ENCODE measurements around the gene SH3BGRL.
A peak's percentile ranks its signal among the peaks of the same experiment; 100 is the strongest.

The SH3BGRL gene

DNA sequence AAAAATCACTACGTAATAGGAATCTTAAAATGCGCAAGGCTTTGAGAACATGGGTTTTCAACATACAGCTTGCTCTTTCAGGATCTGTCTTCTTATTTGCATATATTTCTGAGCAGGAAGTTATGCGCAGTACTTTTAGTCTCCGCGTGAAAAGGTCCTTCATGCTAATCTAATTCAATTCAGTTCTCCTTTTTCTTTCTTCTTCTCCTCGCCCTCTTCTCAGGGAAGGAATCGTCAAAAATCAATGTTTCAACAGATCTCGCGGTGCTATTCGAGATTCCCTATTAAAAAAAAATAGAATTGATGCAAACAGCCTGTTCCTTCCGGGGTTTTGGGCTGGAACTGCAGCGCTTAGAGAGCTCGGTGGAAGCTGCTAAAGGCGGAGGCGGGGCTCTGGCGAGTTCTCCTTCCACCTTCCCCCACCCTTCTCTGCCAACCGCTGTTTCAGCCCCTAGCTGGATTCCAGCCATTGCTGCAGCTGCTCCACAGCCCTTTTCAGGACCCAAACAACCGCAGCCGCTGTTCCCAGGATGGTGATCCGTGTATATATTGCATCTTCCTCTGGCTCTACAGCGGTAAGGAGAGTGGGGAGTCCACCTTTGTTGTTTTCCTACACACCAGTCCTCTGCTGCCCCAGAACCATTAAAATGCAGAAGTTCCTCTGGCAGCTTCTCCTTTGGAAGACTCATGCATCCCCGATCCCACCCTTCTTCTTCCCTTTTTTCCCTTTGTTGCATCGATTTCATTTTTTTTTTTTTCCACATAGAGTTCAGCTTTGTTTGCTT, at the start of gene SH3BGRL, which contains the start of gene HMGN5:
Gene SH3BGRL (plus strand): TSS at position 432 of the 785 bp plus-strand sequence. CDS start 99 bp downstream, at position 531.
Gene HMGN5 (minus strand): TSS at position 243 of the 785 bp plus-strand sequence. CDS start 80,364 bp downstream, outside the sequence.
- DNase-seq (ENCODE audit: low spot score): peak; percentile 79

DNA sequence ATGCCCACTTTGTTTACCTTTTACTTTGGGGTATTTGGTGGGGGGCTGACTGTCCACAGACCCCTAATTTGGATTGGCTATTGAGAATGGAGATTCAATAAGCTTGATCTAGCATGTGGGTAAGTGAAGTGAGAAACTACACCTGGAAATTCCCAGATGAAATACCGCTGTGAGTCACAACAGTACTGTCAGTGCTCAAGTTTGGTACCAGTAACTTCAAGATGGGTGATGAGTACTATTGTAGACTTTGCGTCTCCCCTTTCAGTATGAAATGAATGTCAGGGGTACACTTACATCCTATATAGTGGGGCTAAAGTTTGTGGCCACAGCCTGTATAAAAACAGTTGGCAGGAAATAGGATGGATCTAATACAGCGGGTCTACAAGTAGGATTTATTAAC, 33.5 kb upstream of the SH3BGRL start:
- no peak for DNase-seq (ENCODE audit: low spot score)

DNA sequence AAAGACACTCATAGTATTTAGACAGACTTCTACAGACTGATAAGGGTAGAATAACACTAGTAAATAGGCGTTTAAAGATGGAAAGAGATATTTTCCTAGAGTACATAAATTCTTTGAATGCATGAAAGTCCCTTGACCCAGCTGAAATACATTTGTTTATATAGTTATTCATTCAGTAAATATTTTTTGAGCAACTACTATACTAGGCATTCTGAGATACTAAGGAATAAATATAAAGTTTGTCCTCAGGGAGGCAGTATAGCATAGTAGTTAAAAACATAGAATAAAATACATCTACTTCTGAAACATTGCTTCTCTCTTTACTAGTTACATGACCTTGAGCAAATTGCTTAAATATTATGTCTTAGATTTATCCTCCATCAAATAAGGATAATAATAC, 27.6 kb upstream of the SH3BGRL start:
- peak; percentile 30 for DNase-seq (ENCODE audit: low spot score)

DNA sequence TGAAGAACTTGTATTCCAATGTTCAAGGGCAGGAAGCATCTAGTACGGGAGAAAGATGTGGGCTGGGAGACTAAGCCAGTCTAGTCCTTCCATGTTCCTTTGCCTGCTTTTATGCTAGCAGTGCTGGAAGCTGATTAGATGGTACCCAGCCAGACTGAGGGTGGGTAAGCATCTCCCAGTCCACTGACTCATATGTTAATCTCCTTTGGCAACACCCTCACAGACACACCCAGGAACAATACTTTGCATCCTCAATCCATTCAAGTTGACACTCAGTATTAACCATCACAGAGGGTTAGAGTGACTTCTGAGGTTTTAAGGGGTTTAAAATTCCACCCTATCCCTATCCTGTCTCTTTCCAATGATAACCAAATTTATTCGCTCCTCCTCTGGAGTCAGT, 6.6 kb upstream of the SH3BGRL start:
- DNase-seq (ENCODE audit: low spot score): no peak

DNA sequence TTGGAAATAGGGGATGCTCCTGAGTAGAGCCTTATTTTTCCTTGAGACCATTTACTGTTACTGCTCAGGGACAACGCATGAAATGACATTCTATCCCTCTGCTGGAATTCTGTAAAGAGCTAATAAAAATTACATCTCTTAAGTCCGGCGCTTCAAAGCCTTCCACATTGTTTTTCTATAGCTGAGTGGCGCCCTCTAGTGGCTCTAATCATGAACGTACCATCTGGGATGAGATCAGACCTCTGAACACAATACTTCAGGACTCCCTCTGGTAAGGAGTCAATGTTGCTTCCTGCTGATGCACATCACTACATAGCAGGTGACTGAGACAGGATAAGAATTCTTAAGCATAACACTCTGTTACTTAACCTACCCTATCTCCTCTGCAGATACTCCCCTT, 6.2 kb upstream of the SH3BGRL start:
- peak; percentile 50 for DNase-seq (ENCODE audit: low spot score)

DNA sequence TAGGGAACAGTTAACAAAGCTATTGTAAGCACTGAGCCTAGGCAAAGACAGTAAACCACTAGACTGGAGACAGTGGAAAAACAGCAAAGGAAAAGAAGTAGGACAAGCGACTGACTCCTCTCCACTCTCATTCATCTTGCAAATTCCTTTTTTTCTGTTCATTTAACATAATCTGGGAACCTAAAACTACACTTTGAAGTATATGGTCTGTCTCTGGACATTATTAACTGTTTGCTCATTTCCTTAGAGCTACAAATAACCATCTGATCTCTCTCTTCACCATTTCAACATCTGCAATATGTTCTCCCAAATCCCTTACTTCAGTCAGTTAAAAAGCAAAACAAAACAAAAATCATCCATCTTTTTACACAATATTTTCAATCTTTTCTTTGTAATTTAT, 831 bp upstream of the SH3BGRL start:
- no peak for DNase-seq (ENCODE audit: low spot score)

DNA sequence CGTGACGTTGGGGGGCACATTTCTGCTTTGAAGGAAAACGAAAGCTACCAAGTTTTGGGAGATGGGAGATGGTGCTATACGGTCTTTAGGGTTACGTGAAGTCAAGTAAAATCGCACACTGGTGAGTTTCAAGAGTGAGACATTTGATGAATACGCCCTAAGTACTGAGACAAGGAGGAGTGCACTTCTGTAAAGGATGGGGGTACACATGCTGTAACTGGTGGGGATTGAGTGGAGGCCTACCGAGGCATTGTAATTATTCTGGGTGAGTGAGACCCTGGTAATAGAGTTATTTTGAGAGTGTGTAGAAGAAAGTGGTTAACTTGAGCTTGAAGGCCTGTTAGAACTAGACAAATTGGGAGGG, 536 bp downstream of the SH3BGRL start:
- peak; percentile 4 for DNase-seq (ENCODE audit: low spot score)

DNA sequence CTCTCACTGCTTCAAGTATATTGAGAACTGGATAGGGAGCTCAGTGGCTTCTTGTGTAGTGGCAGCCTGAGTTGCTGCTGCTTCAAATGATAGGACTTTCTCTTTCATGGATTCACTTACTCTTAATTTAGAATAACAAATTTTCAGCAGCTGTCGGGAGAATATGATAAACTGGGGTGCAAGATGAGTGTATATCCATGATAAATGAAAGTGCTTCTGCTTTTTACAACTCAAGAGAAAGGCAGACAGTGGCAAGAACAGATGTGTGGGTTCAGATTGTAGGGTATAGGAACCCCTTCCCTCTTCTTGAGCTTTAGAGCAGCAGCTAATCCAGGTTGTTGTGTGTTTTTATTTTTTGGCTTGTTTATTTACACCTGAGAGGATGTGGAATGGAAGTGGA, 1.0 kb downstream of the SH3BGRL start:
- peak; percentile 3 for DNase-seq (ENCODE audit: low spot score)

DNA sequence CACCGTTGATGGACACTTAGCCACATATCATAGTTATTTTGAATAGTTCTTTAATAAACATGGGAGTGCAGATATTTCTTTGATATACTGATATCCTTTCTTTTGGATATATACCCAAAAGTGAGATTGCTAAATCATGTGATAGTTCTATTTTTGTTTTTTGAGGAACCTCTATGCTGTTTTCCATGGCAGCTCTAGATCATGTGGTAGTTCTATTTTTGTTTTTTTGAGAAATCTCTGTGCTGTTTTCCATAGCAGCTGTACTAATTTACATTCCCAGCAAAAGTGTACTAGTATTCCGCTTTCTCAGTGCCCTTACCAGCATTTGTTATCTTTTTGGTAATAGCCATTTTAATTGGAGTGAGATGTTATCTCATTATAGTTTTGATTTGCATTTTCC, 3.6 kb downstream of the SH3BGRL start:
- no peak for DNase-seq (ENCODE audit: low spot score)

DNA sequence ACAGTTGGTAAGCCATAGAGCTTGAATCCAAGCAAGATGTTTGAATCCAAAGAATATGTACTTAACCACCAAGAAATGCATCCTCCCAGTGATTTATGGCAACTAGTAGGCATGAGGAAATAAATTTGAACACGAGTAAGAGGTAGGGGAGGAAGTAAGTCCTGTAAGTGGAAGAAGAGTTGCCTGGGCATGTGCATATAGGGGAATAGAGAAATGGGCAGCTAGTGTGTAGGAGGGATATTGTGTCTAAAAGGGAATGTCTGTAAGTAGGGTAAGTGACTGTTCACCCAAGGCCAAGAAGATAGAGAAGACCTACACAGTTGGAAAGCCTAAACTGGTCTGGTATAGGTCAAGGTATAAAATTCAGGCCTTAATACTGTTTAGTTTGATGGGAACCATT, 4.6 kb downstream of the SH3BGRL start:
- no peak for DNase-seq (ENCODE audit: low spot score)

DNA sequence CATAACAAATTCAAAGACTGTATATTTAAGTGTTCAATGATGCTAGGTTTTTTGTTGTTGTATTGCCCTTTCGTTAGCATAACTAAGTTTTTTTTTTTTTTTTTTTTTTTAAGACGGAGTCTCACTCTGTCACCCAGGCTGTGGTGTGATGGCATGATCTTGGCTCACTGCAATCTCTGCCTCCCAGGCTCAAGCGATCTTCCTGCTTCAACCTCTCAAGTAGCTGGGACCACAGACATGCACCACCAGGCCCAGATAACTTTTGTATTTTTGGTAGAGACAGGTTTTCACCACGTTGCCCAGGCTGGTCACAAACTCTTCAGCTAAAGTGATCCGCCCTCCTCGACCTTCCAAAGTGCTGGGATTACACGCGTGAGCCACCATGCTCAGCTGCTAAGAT, 7.0 kb downstream of the SH3BGRL start:
- DNase-seq (ENCODE audit: low spot score): no peak

DNA sequence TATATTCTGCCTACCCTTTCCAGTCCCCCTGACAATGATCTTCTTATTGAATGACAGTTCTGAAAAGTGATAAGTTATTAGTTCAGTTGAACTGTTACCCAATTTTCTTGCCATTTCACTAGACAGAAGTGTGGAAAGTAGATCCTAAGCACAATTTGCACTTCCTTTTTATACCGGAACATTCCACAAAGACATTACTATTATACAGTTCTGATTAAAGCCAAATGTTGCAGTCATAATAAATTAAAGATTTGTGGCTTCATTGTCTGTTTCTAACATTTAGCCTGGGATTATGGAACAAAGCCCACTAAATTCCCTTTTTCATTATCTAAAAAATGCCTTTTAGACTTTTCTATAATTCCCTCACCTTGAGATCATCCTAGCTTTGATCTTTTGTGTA, 13.8 kb downstream of the SH3BGRL start:
- no peak for DNase-seq (ENCODE audit: low spot score)

DNA sequence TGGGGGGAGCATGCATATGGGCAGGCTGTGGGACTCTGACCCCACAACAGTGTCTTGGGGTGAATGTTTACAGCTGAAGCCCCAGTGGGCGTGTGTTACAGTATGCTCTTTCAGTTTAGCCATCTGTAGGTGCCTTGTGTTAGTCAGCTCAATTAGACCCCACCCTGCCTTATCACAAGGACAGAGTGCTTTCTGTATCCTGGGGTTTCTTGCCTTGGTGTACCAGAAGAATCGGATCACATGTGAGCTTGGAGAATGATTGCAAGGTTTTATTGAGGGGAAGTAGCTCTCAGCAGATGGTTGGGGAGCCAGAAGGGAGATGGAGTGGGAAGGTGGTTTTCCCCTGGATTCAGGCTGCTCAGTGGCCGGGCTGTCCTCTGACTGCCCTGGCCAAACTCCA, 27.3 kb downstream of the SH3BGRL start:
- DNase-seq (ENCODE audit: low spot score): no peak

DNA sequence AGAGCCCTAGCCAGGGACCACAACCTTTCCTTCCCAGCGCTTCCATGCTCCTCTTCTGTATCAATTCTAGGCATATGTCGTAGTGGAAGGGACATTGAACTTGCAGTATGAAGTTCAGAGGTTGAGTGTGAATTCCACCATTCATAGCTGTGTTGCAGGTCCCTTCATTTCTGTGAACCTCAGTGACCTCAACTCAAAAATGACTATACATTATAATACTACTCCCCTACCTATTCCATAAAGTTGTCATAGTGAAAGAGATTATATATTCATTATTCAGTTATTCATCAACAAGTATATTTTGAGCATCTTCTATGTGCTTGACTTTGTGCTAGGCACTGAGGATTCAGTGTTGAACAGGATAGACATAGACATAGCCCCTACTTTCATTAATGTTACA, 28.0 kb downstream of the SH3BGRL start:
- DNase-seq (ENCODE audit: low spot score): no peak

DNA sequence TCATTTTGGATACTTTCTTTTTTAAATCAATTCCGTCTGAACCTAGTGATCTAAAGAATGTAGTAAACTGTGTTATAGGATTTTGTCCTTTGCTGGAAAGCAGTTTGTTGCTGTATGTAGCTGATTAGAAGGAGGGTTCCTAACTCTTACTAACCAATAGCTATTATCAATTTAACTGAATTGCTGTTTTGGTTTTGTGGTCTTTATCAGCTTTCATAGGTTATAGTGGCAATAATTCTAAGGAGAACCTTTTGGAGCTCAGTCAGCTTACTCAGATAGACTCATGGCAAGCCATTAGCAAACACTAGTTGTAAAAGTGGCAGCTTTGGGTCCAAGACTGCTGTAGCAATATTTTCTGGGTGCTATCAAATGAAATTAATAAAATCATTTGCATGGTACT, 29.6 kb downstream of the SH3BGRL start:
- no peak for DNase-seq (ENCODE audit: low spot score)

DNA sequence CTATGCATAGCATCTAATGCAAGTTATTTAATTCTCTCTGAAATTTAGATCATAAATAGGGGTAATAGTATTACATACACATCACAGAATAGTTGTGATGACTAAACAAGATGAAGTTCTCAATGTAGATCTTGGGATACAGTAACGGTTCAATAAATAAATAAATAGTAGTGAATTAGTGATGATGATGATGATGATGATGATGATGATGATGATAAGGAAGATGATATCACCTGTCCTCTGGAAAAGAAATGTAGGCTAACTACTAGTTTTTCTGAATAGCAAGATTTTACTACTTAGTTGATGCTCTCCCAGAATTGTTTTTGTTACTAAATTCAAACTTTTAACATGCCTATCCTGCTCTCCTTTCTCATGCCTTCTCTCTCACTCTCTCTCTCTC, 30.3 kb downstream of the SH3BGRL start:
- DNase-seq (ENCODE audit: low spot score): no peak

DNA sequence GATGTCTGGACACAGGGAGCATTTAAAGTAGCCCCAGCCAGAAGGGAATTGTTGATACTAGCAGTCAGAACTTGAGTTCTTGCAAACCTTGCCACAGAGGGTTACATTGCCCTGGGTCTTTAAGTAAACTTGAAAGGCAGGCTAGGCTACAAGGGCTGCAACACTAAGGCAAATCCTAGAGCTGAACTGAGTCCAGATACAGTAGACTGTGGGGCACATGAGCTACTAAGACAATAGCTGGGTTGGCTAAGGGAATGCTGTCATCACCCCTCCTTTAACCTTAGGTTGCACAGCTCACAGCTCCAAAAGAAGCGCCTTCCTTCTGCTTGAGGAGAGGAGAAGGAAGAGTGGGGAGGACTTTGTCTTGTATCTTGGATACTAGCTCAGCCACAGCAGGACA, 35.6 kb downstream of the SH3BGRL start:
- DNase-seq (ENCODE audit: low spot score): no peak

DNA sequence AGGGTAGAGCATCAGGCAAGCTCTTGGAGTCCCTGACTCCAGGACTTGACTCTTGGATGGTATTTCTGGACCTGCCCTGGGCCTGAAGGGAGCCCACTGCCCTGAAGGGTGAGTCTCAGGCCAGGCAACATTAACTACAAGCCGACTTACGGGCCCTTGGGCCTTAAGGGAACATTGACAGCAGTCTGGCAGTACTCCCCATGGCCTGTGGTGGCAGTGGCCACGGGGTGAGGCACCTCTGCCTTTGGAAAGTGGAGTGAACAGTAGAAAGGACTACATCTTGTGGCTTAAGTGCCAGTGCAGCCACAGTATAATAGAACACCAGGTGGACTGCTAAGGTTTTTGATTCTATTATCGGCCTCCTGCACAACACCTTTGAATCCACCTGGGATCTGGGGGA, 36.3 kb downstream of the SH3BGRL start:
- no peak for DNase-seq (ENCODE audit: low spot score)

DNA sequence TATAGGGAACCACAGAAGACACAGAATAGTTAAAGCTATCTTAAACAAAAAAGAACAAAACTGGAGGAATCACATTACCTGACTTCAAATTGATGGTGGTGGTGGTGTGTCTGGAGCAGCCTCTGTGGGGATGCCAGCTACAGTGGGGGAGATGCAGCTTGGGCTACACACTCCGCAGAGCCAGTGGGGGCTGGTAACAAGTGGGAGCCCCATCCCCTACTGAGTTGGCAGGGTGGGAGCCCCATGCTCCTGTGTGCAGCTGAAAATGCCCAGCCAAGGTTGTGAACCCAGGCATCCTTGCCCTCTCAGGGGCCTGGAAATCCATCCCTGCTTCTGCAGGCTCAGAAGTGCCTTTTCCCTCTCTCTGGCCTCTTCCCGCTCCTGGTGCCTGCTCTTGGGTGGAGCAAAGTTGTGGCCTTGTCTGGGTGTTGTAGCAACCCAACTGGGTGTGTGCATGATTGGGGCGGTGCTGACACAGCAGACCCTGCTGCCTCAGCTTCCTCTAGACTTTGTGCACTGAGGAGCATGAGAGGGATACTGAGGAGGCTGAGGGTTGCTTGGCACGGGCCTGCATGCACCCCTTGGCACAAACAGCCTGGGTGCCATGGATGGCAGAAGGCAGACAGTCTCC, 38.9 kb downstream of the SH3BGRL start:
- no peak for DNase-seq (ENCODE audit: low spot score)

DNA sequence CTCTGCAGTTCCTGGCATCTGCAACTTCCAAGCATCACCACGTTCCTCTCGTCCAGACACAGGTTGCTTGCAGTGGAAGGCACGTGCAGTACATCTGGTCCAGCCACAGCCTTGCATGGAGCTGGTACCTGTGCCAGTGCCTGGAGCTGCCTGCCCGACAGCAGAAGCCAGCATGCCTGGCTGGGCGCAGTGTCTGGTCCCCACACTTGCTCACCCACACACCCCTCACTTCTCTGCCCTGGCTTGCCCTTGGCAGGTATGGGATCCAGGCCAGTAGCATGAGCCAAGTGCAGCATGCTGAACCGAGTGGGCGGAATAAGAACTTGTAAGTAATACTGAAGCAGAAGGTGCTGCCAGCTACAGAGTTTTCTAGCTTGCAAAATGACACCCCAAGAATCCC, 39.9 kb downstream of the SH3BGRL start:
- DNase-seq (ENCODE audit: low spot score): no peak

DNA sequence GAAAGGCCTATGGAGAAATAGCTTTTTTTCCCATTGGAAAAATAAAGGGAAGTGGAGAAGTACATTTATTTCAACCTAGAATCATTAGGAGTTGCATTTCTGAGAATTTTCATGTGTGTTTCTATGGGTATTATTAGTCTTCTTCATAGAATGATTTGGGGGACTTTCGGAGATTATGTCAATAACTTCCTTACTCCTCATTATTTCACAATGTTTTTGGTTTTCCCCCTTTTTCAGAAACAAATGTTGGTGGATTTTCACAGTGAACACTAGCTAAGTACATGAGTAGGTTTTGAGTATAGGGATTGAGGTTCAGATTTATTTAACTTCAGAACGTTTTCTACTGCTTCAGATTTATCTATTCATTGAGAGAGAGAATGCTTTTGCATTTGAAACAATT, 54.0 kb downstream of the SH3BGRL start:
- DNase-seq (ENCODE audit: low spot score): no peak

DNA sequence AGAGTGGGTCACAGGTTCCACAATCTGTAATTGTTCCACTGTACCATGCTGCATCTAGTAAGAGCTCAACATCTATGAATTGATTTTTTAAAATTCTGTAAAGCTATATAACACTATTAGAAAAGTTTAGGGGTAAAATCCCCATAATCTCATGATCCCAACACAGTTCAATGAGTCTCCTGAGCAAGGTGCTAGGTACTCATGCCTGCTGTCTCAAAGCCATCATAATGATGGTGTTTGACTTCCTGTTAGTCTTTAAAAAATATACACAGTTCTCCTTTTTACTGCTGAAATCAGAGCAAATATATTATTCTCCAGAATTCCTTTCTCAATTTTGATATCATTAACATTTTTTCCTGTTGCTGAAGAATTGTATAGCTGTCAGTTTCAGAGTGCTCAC, 55.9 kb downstream of the SH3BGRL start:
- DNase-seq (ENCODE audit: low spot score): no peak

DNA sequence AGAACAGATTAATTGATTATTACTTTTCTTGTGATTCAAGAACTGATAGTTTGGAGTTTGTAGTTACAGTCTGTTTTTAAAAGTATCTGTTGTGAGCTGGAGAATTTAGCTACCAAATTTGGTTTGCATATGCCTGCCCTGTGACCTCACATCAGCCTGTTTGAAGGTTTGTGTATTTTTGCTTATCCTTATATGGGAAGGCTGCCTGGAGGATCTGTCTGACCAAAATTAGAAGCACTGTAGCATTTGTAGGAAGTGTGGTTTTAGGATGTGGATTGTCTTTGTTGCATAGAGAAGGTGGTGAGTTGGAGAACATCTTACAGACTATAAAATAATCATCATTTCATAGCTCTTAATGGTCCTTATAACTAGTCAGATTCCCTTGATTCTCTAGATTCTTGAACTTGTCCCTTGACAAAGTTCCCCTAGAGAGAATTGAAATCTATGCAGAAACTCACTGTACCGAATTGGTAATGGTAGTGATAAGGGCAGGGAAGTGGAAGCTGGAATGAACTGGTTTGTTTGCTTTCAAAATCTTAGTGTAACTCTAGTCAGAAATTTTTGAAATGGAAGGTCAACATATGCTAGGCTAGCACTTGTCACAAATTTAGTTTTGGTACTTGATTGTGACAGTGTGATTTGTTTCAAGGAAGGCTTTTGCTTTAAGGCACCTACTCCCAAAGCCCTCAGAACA, 57.3 kb downstream of the SH3BGRL start:
- DNase-seq (ENCODE audit: low spot score): no peak
